HCT116 (cell line): ENCODE results near the gene EN2. TPM values are rescaled to one million over a fixed set of nuclear protein-coding genes. Genes with fewer than 3 reads are reported as not detected.

Experiments used
- ATAC-seq: fragments of 200-7000 bp; cut with Tn5 transposase; 2 replicates; pipeline ENCODE4 v1.9.1; 2020; ENCODE audit warnings: mild to moderate bottlenecking, moderate library complexity
- BruUV-seq: library from RNA; stranded (reverse); fragments of 400-500 nt; replicated peaks from 2 replicates; lab custom pipeline; 2021; lab: Mats Ljungman, UMichigan
- CTCF ChIA-PET: fragments of 300-600 bp; sonication (Branson Sonifier 250); formaldehyde crosslinking; loops from one replicate; lab custom pipeline; 2021; ENCODE audit warnings: antibody characterized with exemption; lab: Charles Lee
- POLR2A ChIA-PET: fragments of 300-600, 350-600 bp; sonication (Branson Sonifier 250); formaldehyde crosslinking; loops from one replicate; lab custom pipeline; 2021; ENCODE audit warnings: antibody characterized with exemption; lab: Charles Lee
- RAD21 ChIA-PET, 2 experiments: fragments of 300-600 bp; sonication (Branson Sonifier 250); formaldehyde crosslinking; loops; one replicate each; lab custom pipeline; 2023; ENCODE audit warnings: low total read pairs in 2 of 2; ENCODE audit not compliant: uncharacterized antibody in 2 of 2, unreplicated experiment in 2 of 2, low non-redundant PET in 1 of 2; lab: Charles Lee
- DNase-seq: peaks from one replicate; pipeline ENCODE4 v3.0.0-alpha.2; 2010; ENCODE audit warnings: low read depth, low spot score
- H2AFZ ChIP-seq: fragments of 200-600 bp; shearing (Covaris generic), sonication (generic); 2 replicates; pipeline ENCODE4 v1.6.1; 2017; ENCODE audit warnings: low read depth, mixed run types, mixed read lengths, antibody characterized with exemption, low read length; ENCODE audit not compliant: poor library complexity, severe bottlenecking
- H3K27ac ChIP-seq: 2 replicates; pipeline ENCODE4 v1.5.1; 2012; ENCODE audit warnings: low read depth, low read length
- H3K27me3 ChIP-seq: fragments of 200-600 bp; sonication (generic); 2 replicates; pipeline ENCODE4 v1.6.1; 2016; ENCODE audit warnings: mixed run types, low read length, mixed read lengths; ENCODE audit not compliant: insufficient read depth
- H3K36me3 ChIP-seq, 2 experiments: fragments of 200-500 bp in 1 of 2; fragments of 200-600 bp in 1 of 2; sonication (Bioruptor generic) in 1 of 2; sonication (generic) in 1 of 2; 2 replicates each; pipeline versions ENCODE4 v1.5.1 to v1.6.1; 2014 to 2016; ENCODE audit warnings: low read length in 2 of 2, inconsistent platforms in 1 of 2, mixed read lengths in 1 of 2, mixed run types in 1 of 2; ENCODE audit not compliant: insufficient read depth in 2 of 2, control insufficient read depth in 1 of 2
- H3K4me1 ChIP-seq, 2 experiments: fragments of 200-600 bp in 1 of 2; sonication (generic) in 1 of 2; 2 replicates each; pipeline versions ENCODE4 v1.5.1 to v1.6.1; 2012 to 2017; ENCODE audit warnings: low read length in 2 of 2, inconsistent platforms in 1 of 2, mild to moderate bottlenecking in 1 of 2, mixed read lengths in 1 of 2, mixed run types in 1 of 2, moderate library complexity in 1 of 2; ENCODE audit not compliant: insufficient read depth in 2 of 2, control insufficient read depth in 1 of 2
- H3K4me2 ChIP-seq: fragments of 200-600 bp; sonication (generic); 2 replicates; pipeline ENCODE4 v1.6.1; 2017; ENCODE audit warnings: mixed run types, low read length, mixed read lengths
- H3K4me3 ChIP-seq, 2 experiments: fragments of 200-600 bp in 1 of 2; sonication (generic) in 1 of 2; replicated peaks in 1 of 2; 2 replicates each; pipeline ENCODE4 v1.5.1; 2011 to 2016; ENCODE audit warnings: low read length in 2 of 2, control low read depth in 1 of 2, low read depth in 1 of 2, mild to moderate bottlenecking in 1 of 2, mixed read lengths in 1 of 2, mixed run types in 1 of 2
- H3K79me2 ChIP-seq: fragments of 200-600 bp; sonication (generic); 2 replicates; pipeline ENCODE4 v1.6.1; 2017; ENCODE audit warnings: mild to moderate bottlenecking, mixed run types, low read length, moderate library complexity, mixed read lengths; ENCODE audit not compliant: insufficient read depth
- H3K9ac ChIP-seq: fragments of 200-600 bp; sonication (generic); 2 replicates; pipeline ENCODE4 v1.6.1; 2016; ENCODE audit warnings: low read length, mixed read lengths
- H3K9me2 ChIP-seq: fragments of 200-600 bp; sonication (generic), shearing (Covaris generic); 2 replicates; pipeline ENCODE4 v1.6.1; 2017; ENCODE audit warnings: mixed run types, mild to moderate bottlenecking, moderate library complexity; ENCODE audit not compliant: insufficient read depth
- H3K9me3 ChIP-seq, 2 experiments: fragments of 200-500 bp in 1 of 2; fragments of 200-600 bp in 1 of 2; sonication (Bioruptor generic) in 1 of 2; sonication (generic) in 1 of 2; 2 replicates each; pipeline ENCODE4 v1.6.1; 2014 to 2017; ENCODE audit warnings: low read length in 2 of 2, mixed read lengths in 2 of 2, inconsistent platforms in 1 of 2, low read depth in 1 of 2, mild to moderate bottlenecking in 1 of 2, mixed run types in 1 of 2, moderate library complexity in 1 of 2; ENCODE audit not compliant: control insufficient read depth in 1 of 2, insufficient read depth in 1 of 2
- H4K20me1 ChIP-seq: fragments of 200-600 bp; sonication (generic), shearing (Covaris generic); 2 replicates; pipeline ENCODE4 v1.6.1; 2017; ENCODE audit warnings: mixed run types, mild to moderate bottlenecking, moderate library complexity; ENCODE audit not compliant: insufficient read depth
- ATF3 ChIP-seq: IDR thresholded peaks from 2 replicates; pipeline ENCODE4 v1.6.1; 2012
- ELF1 ChIP-seq: IDR thresholded peaks from 2 replicates; pipeline ENCODE4 v1.6.1; 2012; ENCODE audit warnings: low read depth, borderline replicate concordance
- EZH2 ChIP-seq: fragments of 200-600 bp; sonication (generic); IDR thresholded peaks from 2 replicates; pipeline ENCODE4 v1.6.1; 2017; ENCODE audit warnings: antibody characterized with exemption, mixed run types
- JUND ChIP-seq: IDR thresholded peaks from 2 replicates; pipeline ENCODE4 v1.6.1; 2012
- POLR2A ChIP-seq: IDR thresholded peaks from 2 replicates; pipeline ENCODE4 v1.7.0; 2011; ENCODE audit warnings: borderline replicate concordance; ENCODE audit not compliant: insufficient read depth, insufficient read length; ENCODE audit errors: extremely low read depth
- POLR2AphosphoS5 ChIP-seq: IDR thresholded peaks from 2 replicates; pipeline ENCODE4 v1.6.1; 2011; ENCODE audit warnings: mild to moderate bottlenecking, low read depth, low read length, moderate library complexity
- RAD21 ChIP-seq: IDR thresholded peaks from 2 replicates; pipeline ENCODE4 v1.6.1; 2012; ENCODE audit warnings: low read depth, mild to moderate bottlenecking
- SRF ChIP-seq: IDR thresholded peaks from 2 replicates; pipeline ENCODE4 v1.6.1; 2012; ENCODE audit warnings: low read depth
- TCF7L2 ChIP-seq: IDR thresholded peaks from 2 replicates; pipeline ENCODE4 v1.7.0; 2011; ENCODE audit warnings: borderline replicate concordance, inconsistent platforms; ENCODE audit not compliant: insufficient read depth, insufficient read length; ENCODE audit errors: extremely low read depth
- YY1 ChIP-seq: IDR thresholded peaks from 2 replicates; pipeline ENCODE4 v1.6.1; 2011; ENCODE audit warnings: low read length, low read depth, moderate library complexity, mild to moderate bottlenecking; ENCODE audit not compliant: insufficient replicate concordance; ENCODE audit errors: extremely low read depth
- ZBTB33 ChIP-seq: IDR thresholded peaks from 2 replicates; pipeline ENCODE4 v1.6.1; 2011; ENCODE audit warnings: mild to moderate bottlenecking, low read length, moderate library complexity; ENCODE audit not compliant: insufficient replicate concordance; ENCODE audit errors: extremely low read depth
- ZFX ChIP-seq: fragments of 450-650 bp; IDR thresholded peaks from 2 replicates; pipeline ENCODE4 v1.6.1; 2017
- intact Hi-C: fragments of 100-400 bp; cut with micrococcal nuclease; formaldehyde crosslinking; loops from 2 replicates; pipeline ENCODE4 v1.10.0; 2022
- total RNA-seq: library from RNA; stranded (reverse); gene quantifications from one replicate; pipeline ENCODE4 v1.2.1, GENCODE V29; 2021; ENCODE audit not compliant: unreplicated experiment

EN2 gene
- total RNA-seq, 1 experiment from 2014 or later: 0.32 TPM

GRCh38 chr7:155422599-155423336 lies 35.2 kb upstream of the EN2 start:
- H2AFZ ChIP-seq: no peak overlapping the region
- no peak overlapping the region for H3K9ac ChIP-seq
- no peak overlapping the region for H3K4me3 ChIP-seq
- no peaks in the 10 kb centered on the region for H3K9me2 ChIP-seq
- H3K27ac ChIP-seq: no peak overlapping the region
- ChIA-PET RAD21 (no interaction called here), CTCF (interaction anchor here (1.5 kb wide), 1 partner anchor 24 kb away, joined by 3 read pairs; no protein-coding TSS in a partner anchor), POLR2A (no interaction called here)
- H3K9me3 ChIP-seq: no peaks in the 10 kb centered on the region
- DNase-seq (no peak), ATAC-seq (no peak)
- H3K36me3 ChIP-seq: no peaks in the 10 kb centered on the region
- H3K4me2 ChIP-seq: no peak overlapping the region
- TF ChIP-seq POLR2A: no peak
- no peak for TF ChIP-seq EZH2
- no peak for TF ChIP-seq ELF1
- TF ChIP-seq TCF7L2: no peak
- no peak for TF ChIP-seq JUND
- TF ChIP-seq POLR2AphosphoS5: no peak
- TF ChIP-seq ZFX: no peak
- TF ChIP-seq SRF: no peak
- TF ChIP-seq YY1: no peak
- no peak for TF ChIP-seq ATF3
- TF ChIP-seq ZBTB33: no peak
- TF ChIP-seq RAD21: no peak
- no TSS peak for BruUV-seq
- H3K4me1 ChIP-seq: no peaks in the 10 kb centered on the region
- H4K20me1 ChIP-seq: no peaks in the 10 kb centered on the region
- peaks cover 12% of the 10 kb centered on the region for H3K27me3 ChIP-seq
- intact Hi-C loops: no loop called here
- H3K79me2 ChIP-seq: no peaks in the 10 kb centered on the region
